ENCODE results near the gene ELP2. TPM values are rescaled to one million over a fixed set of nuclear protein-coding genes. Genes with fewer than 3 reads are reported as not detected.
"Not testable (repeated sequence)": the region's sequence is repeated elsewhere in the genome, so short reads cannot be mapped to it uniquely, and the experiment has no call there.

Gene ELP2, protein sequence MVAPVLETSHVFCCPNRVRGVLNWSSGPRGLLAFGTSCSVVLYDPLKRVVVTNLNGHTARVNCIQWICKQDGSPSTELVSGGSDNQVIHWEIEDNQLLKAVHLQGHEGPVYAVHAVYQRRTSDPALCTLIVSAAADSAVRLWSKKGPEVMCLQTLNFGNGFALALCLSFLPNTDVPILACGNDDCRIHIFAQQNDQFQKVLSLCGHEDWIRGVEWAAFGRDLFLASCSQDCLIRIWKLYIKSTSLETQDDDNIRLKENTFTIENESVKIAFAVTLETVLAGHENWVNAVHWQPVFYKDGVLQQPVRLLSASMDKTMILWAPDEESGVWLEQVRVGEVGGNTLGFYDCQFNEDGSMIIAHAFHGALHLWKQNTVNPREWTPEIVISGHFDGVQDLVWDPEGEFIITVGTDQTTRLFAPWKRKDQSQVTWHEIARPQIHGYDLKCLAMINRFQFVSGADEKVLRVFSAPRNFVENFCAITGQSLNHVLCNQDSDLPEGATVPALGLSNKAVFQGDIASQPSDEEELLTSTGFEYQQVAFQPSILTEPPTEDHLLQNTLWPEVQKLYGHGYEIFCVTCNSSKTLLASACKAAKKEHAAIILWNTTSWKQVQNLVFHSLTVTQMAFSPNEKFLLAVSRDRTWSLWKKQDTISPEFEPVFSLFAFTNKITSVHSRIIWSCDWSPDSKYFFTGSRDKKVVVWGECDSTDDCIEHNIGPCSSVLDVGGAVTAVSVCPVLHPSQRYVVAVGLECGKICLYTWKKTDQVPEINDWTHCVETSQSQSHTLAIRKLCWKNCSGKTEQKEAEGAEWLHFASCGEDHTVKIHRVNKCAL
- total RNA-seq = 10 to 100 TPM; 23.2 to 59.5 (median 49.6) TPM

DNA sequence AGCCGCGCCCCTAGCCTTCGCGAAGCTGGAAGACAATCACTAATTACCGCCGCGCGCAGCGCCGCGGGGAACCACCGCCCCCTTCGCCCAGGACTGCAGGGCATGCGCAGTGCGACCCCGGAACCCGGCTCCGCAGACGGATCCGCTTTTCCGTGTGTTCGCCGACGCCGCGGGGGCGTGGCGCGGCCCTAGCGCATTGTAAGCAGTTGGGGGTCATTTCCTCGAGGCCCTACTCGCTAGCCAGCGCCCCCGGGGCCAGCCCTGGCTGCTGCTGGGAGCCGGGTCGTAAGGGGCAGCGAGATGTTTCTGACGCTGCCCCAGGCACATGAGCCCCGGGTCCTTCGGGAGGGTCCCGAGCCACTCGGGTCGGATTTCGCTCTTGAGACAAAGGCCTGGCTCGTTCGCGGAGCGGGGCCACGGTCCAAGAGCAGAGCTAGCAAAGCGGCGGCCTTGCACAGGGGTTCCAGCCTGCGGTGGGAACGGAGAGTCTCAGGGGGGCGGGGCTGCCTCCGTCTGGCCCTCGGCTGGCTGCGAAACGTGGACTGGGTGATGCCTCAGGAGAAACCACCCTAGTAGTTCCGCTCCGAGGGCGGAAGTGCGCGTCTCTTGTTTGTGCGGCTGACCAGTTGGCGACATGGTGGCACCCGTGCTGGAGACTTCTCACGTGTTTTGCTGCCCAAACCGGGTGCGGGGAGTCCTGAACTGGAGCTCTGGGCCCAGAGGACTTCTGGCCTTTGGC, at the start of gene ELP2, which contains the start of gene SLC39A6:
Gene ELP2 (plus strand): TSS at position 600 of the 739 bp plus-strand sequence. CDS start 35 bp downstream, at position 635.
Gene SLC39A6 (minus strand): TSS at position 41 of the 739 bp plus-strand sequence. CDS start 2,333 bp downstream, outside the sequence.
- Histone ChIP-seq H3K4me1 (peaks cover 7 to 33% (median 19%) of the 10 kb centered on the region in 4 donors), H3K4me3 (peak within 1 kb of the TSS; percentile 68 to 82 (median 76)), H3K27ac (peak within 1 kb of the TSS; percentile 98 to 100 (median 99)), H3K9me3 (no peaks in the 10 kb centered on the region), H3K36me3 (no peaks in the 10 kb centered on the region), H3K27me3 (no peaks in the 10 kb centered on the region)
- DNase-seq = peak; percentile 97
- in situ Hi-C loops (cut with MboI; ENCODE audit: low pct_ligation_motif_present in 1 of 4, low pct_unique_long_range_greater_than_20kb in 1 of 4, low sequenced_read_pairs in 3 of 4) (no loop called here), intact Hi-C loops (cut with DNase I; ENCODE audit: low total_unique reads) (no loop called here)
- 1% methylated on average over 60 of the region's 69 CpGs; no CpG with 5 or more reads in 1 of the 2 donors for WGBS, 2 donors (ENCODE audit: low coverage in 1 of 2)
- TF ChIP-seq POLR2AphosphoS5 (IDR thresholded peaks at IDR 0.05) (peak; percentile 83 to 87 (median 86)), POLR2A (IDR thresholded peaks at IDR 0.05) (peak; percentile 74), EP300 (IDR thresholded peaks at IDR 0.05; ENCODE audit: low read depth) (no peak), CTCF (IDR thresholded peaks at IDR 0.05) (no peak)

- DNase-seq; intact Hi-C loops (cut with DNase I; ENCODE audit: low total_unique reads); H3K4me1 ChIP-seq; H3K4me3 ChIP-seq; H3K36me3 ChIP-seq; H3K9me3 ChIP-seq; in situ Hi-C loops (cut with MboI; ENCODE audit: low pct_ligation_motif_present in 1 of 4, low pct_unique_long_range_greater_than_20kb in 1 of 4, low sequenced_read_pairs in 3 of 4); H3K27ac ChIP-seq; H3K27me3 ChIP-seq: not testable (repeated sequence)
- 83 to 94% methylated on average over 2 of the region's 2 CpGs for WGBS, 2 donors (ENCODE audit: low coverage in 1 of 2)
Observed at GRCh38 chr18:36081118-36081517, 48.6 kb upstream of the ELP2 start.

DNA sequence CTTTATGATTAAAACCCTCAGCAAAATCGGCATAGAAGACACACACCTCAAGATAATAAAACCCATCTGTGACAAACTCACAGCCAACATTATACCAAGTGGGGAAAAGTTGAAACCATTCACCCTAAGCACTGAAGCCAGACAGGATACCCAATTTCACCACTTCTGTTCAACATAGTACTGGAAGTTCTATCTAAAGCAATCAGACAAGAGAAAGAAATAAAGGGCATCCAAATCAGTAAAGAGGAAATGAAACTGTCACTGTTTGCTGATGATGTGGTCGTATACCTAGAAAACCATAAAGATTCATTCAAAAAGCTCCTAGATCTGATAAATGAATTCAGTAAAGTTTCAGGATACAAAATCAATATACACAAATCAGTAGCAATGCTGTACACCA, 46.0 kb upstream of the ELP2 start:
- in situ Hi-C loops (cut with MboI; ENCODE audit: low pct_ligation_motif_present in 1 of 4, low pct_unique_long_range_greater_than_20kb in 1 of 4, low sequenced_read_pairs in 3 of 4) = no loop called here
- Histone ChIP-seq H3K4me1 (no peaks in the 10 kb centered on the region), H3K4me3 (no peak overlapping the region), H3K27ac (no peak overlapping the region), H3K9me3 (peaks cover 0 to 7% of the 10 kb centered on the region in 2 donors), H3K27me3 (no peaks in the 10 kb centered on the region), H3K36me3 (no peaks in the 10 kb centered on the region)
- TF ChIP-seq POLR2A (IDR thresholded peaks at IDR 0.05) = no peak
- TF ChIP-seq EP300 (IDR thresholded peaks at IDR 0.05; ENCODE audit: low read depth) = no peak
- TF ChIP-seq POLR2AphosphoS5 (IDR thresholded peaks at IDR 0.05) = no peak
- no peak for TF ChIP-seq CTCF (IDR thresholded peaks at IDR 0.05)
- DNase-seq = no peak
- WGBS, 2 donors (ENCODE audit: low coverage in 1 of 2) = 29 to 71% methylated on average over 2 of the region's 2 CpGs
- intact Hi-C loops (cut with DNase I; ENCODE audit: low total_unique reads) = no loop called here

DNA sequence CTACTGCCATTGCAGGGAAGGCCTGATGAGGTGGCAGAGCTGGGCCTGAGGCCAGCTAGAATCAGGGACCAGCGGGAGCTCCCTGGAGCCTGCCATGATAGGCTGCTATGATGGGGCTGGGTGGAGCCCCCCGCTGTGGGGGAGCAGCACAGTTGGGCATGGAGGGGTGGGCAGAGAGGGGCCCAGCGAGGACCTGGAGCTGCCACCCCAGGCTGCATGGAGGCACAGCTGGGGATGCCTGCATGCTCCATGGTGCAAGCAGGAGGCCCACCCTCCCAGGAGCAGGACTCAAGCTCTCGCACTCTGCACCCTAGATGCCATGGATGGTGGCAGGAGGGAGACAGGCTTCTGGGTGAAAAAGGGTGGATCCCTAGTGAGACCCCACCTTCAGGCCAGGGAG, 44.5 kb upstream of the ELP2 start:
- Histone ChIP-seq H3K4me1 (no peaks in the 10 kb centered on the region), H3K27me3 (no peaks in the 10 kb centered on the region), H3K9me3 (peaks cover 0 to 7% of the 10 kb centered on the region in 2 donors), H3K36me3 (no peaks in the 10 kb centered on the region), H3K27ac (no peak overlapping the region), H3K4me3 (no peak overlapping the region)
- 0 to 58% methylated on average over 1 to 2 of the region's 4 CpGs for WGBS, 2 donors (ENCODE audit: low coverage in 1 of 2)
- intact Hi-C loops (cut with DNase I; ENCODE audit: low total_unique reads) = no loop called here
- TF ChIP-seq POLR2AphosphoS5 (IDR thresholded peaks at IDR 0.05) (no peak), POLR2A (IDR thresholded peaks at IDR 0.05) (no peak), EP300 (IDR thresholded peaks at IDR 0.05; ENCODE audit: low read depth) (no peak), CTCF (IDR thresholded peaks at IDR 0.05) (no peak)
- in situ Hi-C loops (cut with MboI; ENCODE audit: low pct_ligation_motif_present in 1 of 4, low pct_unique_long_range_greater_than_20kb in 1 of 4, low sequenced_read_pairs in 3 of 4) = no loop called here
- no peak for DNase-seq
